HG02943 (cell line): Measurements from ENCODE around the gene DDI2.
"Not testable (repeated sequence)": the region's sequence is repeated elsewhere in the genome, so short reads cannot be mapped to it uniquely, and the experiment has no call there.

Experiments
- ATAC-seq: cut with Tn5 transposase; IDR thresholded peaks from one replicate; pipeline ENCODE4 v1.9.1; 2021; ENCODE audit warnings: mild to moderate bottlenecking, low read depth, moderate library complexity; ENCODE audit not compliant: unreplicated experiment

Gene DDI2

GRCh38 chr1:15699321-15699720 is 82.1 kb downstream of the DDI2 start:
- not testable (repeated sequence) for ATAC-seq

GRCh38 chr1:15700508-15700907 is 83.2 kb downstream of the DDI2 start:
- ATAC-seq = no peak

GRCh38 chr1:15701784-15702183 is 84.5 kb downstream of the DDI2 start:
- no peak for ATAC-seq

- no peak for ATAC-seq
These were observed 85.7 kb downstream of the DDI2 start for GRCh38 chr1:15702722-15703550.

GRCh38 chr1:15703562-15703961 is 86.3 kb downstream of the DDI2 start:
- ATAC-seq = no peak

GRCh38 chr1:15704526-15705183 is 87.4 kb downstream of the DDI2 start:
- ATAC-seq = no peak

GRCh38 chr1:15705184-15705566 is 87.9 kb downstream of the DDI2 start:
- no peak for ATAC-seq

- no peak for ATAC-seq
These were observed 89.5 kb downstream of the DDI2 start for GRCh38 chr1:15706751-15707150.

GRCh38 chr1:15707239-15707925 is 90.1 kb downstream of the DDI2 start:
- ATAC-seq = no peak

GRCh38 chr1:15708486-15709137 is 91.4 kb downstream of the DDI2 start:
- ATAC-seq = no peak

- ATAC-seq = no peak
These were observed 92.0 kb downstream of the DDI2 start for GRCh38 chr1:15709226-15709625.

GRCh38 chr1:15712168-15712567 is 94.9 kb downstream of the DDI2 start:
- ATAC-seq = no peak

GRCh38 chr1:15714406-15715136 is 97.3 kb downstream of the DDI2 start:
- no peak for ATAC-seq

- no peak for ATAC-seq
These were observed 100.3 kb downstream of the DDI2 start for GRCh38 chr1:15717418-15718125.

GRCh38 chr1:15718199-15718601 is 100.9 kb downstream of the DDI2 start:
- no peak for ATAC-seq
